Smooth muscle cell of the pulmonary artery (primary cell): ENCODE results near the gene CNTNAP3. TPM values are rescaled to one million over a fixed set of nuclear protein-coding genes. Genes with fewer than 3 reads are reported as not detected.

Source experiments
- total RNA-seq: library from RNA; depleted of rRNA; stranded (reverse); fragments of >200 nt; gene quantifications from 2 replicates; pipeline ENCODE4 v1.2.3, GENCODE V29; 2014

CNTNAP3 gene
- total RNA-seq, result 6.4 and 17.7 TPM in 2 replicates

DNA sequence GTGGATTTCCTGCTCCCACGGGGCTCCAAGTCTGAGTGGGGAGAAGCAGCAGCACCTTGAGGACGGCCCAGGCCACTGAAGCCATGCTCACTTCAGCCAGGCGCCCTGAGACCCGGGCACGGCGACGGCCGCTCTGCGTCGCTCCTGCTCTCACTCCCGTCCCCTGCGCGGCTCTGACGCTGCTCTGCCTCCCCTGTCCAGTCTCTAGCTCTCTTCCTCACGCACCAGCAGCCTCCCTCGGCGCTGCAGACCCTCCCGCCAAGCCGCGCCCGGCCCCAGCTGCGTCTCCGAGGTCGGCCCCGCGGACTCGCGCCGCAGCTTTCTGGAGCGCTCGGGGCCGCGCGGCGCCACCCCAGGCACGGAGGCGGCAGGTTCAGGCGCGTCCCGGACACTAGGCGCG, at the start of gene CNTNAP3:
CNTNAP3 (minus strand) TSS at position 188 of the 400 bp plus-strand sequence; CDS start at position 85, 103 bp downstream.

Other genes starting within 250 kb of the CNTNAP3 start
- not detected in 2 replicates for gene SPATA31A1, start 67.5 kb upstream of the CNTNAP3 start, total RNA-seq